B cell (primary cell): ENCODE data around the gene ADK. TPM values are rescaled to one million over a fixed set of nuclear protein-coding genes. Genes with fewer than 3 reads are reported as not detected.

Experiments
- ATAC-seq: fragments of 200-7000 bp; cut with Tn5 transposase; one replicate; pipeline ENCODE4 v1.10.0; 2021; ENCODE audit warnings: low read depth, mild to moderate bottlenecking, moderate number of reproducible peaks, moderate library complexity
- CTCF ChIA-PET: fragments of 350-600 bp; sonication (Branson Sonifier 250); formaldehyde crosslinking; loops from one replicate; lab custom pipeline; 2021; ENCODE audit warnings: antibody characterized with exemption, inconsistent platforms; lab: Charles Lee
- POLR2A ChIA-PET: fragments of 350-600 bp; sonication (Branson Sonifier 250); formaldehyde crosslinking; loops from one replicate; lab custom pipeline; 2021; ENCODE audit warnings: antibody characterized with exemption; lab: Charles Lee
- DNase-seq: peaks from one replicate; pipeline ENCODE4 v3.0.0; 2013
- H2AFZ ChIP-seq: 2 replicates; pipeline ENCODE4 v1.6.1; 2012; ENCODE audit warnings: mild to moderate bottlenecking, low read depth, low read length; ENCODE audit not compliant: insufficient read depth, poor library complexity, severe bottlenecking
- H3K27ac ChIP-seq, 2 donors: 1 replicate in 1 of 2; 2 replicates in 1 of 2; pipeline ENCODE4 v1.5.1; 2012 to 2013; ENCODE audit warnings: low read length in 2 of 2, mild to moderate bottlenecking in 2 of 2, moderate library complexity in 1 of 2
- H3K27me3 ChIP-seq, 4 experiments: fragments of 200-600 bp in 1 of 4; sonication (generic) in 1 of 4; replicated peaks in 1 of 4; 1 replicate in 2 of 4; 2 replicates in 2 of 4; pipeline versions ENCODE4 v1.6.1 to v1.7.0; 2013 to 2016; ENCODE audit warnings: low read length in 3 of 4, mild to moderate bottlenecking in 2 of 4, mixed read lengths in 1 of 4, moderate library complexity in 1 of 4; ENCODE audit not compliant: insufficient read depth in 4 of 4, control insufficient read depth in 3 of 4; ENCODE audit errors: control extremely low read depth in 1 of 4
- H3K36me3 ChIP-seq, 2 experiments: replicated peaks in 1 of 2; 1 replicate in 1 of 2; 2 replicates in 1 of 2; pipeline versions ENCODE4 v1.6.1 to v1.7.1; 2013; ENCODE audit warnings: low read length in 1 of 2; ENCODE audit not compliant: insufficient read depth in 2 of 2, control insufficient read depth in 1 of 2; ENCODE audit errors: control extremely low read depth in 1 of 2, extremely low read depth in 1 of 2
- H3K4me1 ChIP-seq, 2 donors: fragments of 200-600 bp in 1 of 2; sonication (generic) in 1 of 2; 1 replicate in 1 of 2; 2 replicates in 1 of 2; pipeline versions ENCODE4 v1.5.1 to v1.6.1; 2013 to 2017; ENCODE audit warnings: low read length in 2 of 2; ENCODE audit not compliant: control insufficient read depth in 2 of 2, insufficient read depth in 2 of 2
- H3K4me2 ChIP-seq: replicated peaks from 2 replicates; pipeline ENCODE3; 2012; ENCODE audit warnings: mild to moderate bottlenecking, low read depth, low read length; ENCODE audit not compliant: poor library complexity, severe bottlenecking
- H3K4me3 ChIP-seq, 5 experiments: fragments of 200-600 bp in 1 of 5; sonication (generic) in 1 of 5; 1 replicate in 3 of 5; 2 replicates in 2 of 5; pipeline versions ENCODE4 v1.5.1 to v1.7.0; 2011 to 2016; ENCODE audit warnings: low read length in 4 of 5, mild to moderate bottlenecking in 4 of 5, low read depth in 2 of 5, control low read depth in 1 of 5, moderate library complexity in 1 of 5; ENCODE audit not compliant: insufficient read depth in 1 of 5; ENCODE audit errors: control extremely low read depth in 1 of 5, extremely low read depth in 1 of 5
- H3K79me2 ChIP-seq: fragments of 200-600 bp; sonication (generic); one replicate; pipeline ENCODE4 v1.6.0; 2016; ENCODE audit warnings: low read length; ENCODE audit not compliant: control insufficient read depth, insufficient read depth
- H3K9ac ChIP-seq: fragments of 200-600 bp; sonication (generic); 2 replicates; pipeline ENCODE4 v1.6.1; 2017; ENCODE audit warnings: mild to moderate bottlenecking, low read length, moderate library complexity
- H3K9me3 ChIP-seq, 3 donors: one replicate each; pipeline versions ENCODE4 v1.6.1 to v1.7.1; 2013; ENCODE audit warnings: low read length in 2 of 3; ENCODE audit not compliant: control insufficient read depth in 2 of 3, insufficient read depth in 1 of 3; ENCODE audit errors: control extremely low read depth in 1 of 3
- H4K20me1 ChIP-seq: 2 replicates; pipeline ENCODE4 v1.6.0; 2012; ENCODE audit warnings: mild to moderate bottlenecking, low read length; ENCODE audit not compliant: insufficient read depth, control insufficient read depth, poor library complexity, severe bottlenecking
- H3K27ac Mint-ChIP-seq: one replicate; pipeline ENCODE4 v1.8.0; 2021; ENCODE audit warnings: mixed read lengths
- H3K27me3 Mint-ChIP-seq: one replicate; pipeline ENCODE4 v1.8.0; 2021; ENCODE audit warnings: mixed read lengths
- H3K4me1 Mint-ChIP-seq: one replicate; pipeline ENCODE4 v1.8.0; 2021; ENCODE audit warnings: mixed read lengths
- H3K4me3 Mint-ChIP-seq: one replicate; pipeline ENCODE4 v1.8.0; 2021; ENCODE audit warnings: mixed read lengths
- H3K9me3 Mint-ChIP-seq: one replicate; pipeline ENCODE4 v1.8.0; 2022; ENCODE audit warnings: mixed read lengths; ENCODE audit not compliant: insufficient read depth
- CTCF ChIP-seq: fragments of 200-600 bp; IDR thresholded peaks from one replicate; pipeline ENCODE4 v1.8.0; 2022; ENCODE audit warnings: antibody characterized with exemption, mild to moderate bottlenecking
- EZH2 ChIP-seq: IDR thresholded peaks from 2 replicates; pipeline ENCODE4 v1.6.1; 2012; ENCODE audit warnings: borderline replicate concordance, low read depth, mild to moderate bottlenecking, moderate library complexity, low read length; ENCODE audit not compliant: insufficient read depth, poor library complexity, severe bottlenecking
- WGBS: methylation state at CpG from one replicate; pipeline ENCODE4 v1.1.5; 2013; ENCODE audit warnings: missing lambda C conversion rate; ENCODE audit not compliant: insufficient coverage; 5-methylcytosine and 5-hydroxymethylcytosine counted together
- intact Hi-C: fragments of 100-400 bp; cut with micrococcal nuclease; formaldehyde crosslinking; loops from one replicate; pipeline ENCODE4 v1.10.0; 2022
- polyA plus RNA-seq: library from polyadenylated mRNA; depleted of rRNA; stranded (reverse); fragments of >200 nt; gene quantifications from 2 replicates; pipeline ENCODE4 v1.2.3, GENCODE V29; 2012
- total RNA-seq, 2 donors: library from RNA; stranded (reverse); fragments of 120-200 nt in 1 of 2; gene quantifications; 1 replicate in 1 of 2; 2 replicates in 1 of 2; pipeline versions ENCODE4 v1.2.3 to v1.2.4, GENCODE V29; 2013 to 2022

Gene ADK
- total and polyA plus RNA-seq, 2 donors (not counting 1 experiment from before 2014, with no cell fraction given) = 37.2 to 52.6 TPM

GRCh38 chr10:74365109-74365508 is 214.1 kb downstream of the ADK start:
- intact Hi-C loops = no loop called here
- Mint-ChIP-seq H3K27ac (no peak overlapping the region), H3K4me1 (peaks cover 12% of the 10 kb centered on the region), H3K9me3 (peaks cover 14% of the 10 kb centered on the region), H3K4me3 (no peak overlapping the region), H3K27me3 (no peaks in the 10 kb centered on the region)
- H3K4me1 ChIP-seq = no peaks in the 10 kb centered on the region
- no peaks in the 10 kb centered on the region for H3K27me3 ChIP-seq
- no peak for TF ChIP-seq CTCF
- no peak for TF ChIP-seq EZH2
- H3K36me3 ChIP-seq = peaks cover 18 to 25% of the 10 kb centered on the region in 2 experiments
- H3K79me2 ChIP-seq = peaks cover 11% of the 10 kb centered on the region
- no peak overlapping the region for H3K9ac ChIP-seq
- WGBS = no CpG with 5 or more reads among the region's 3 CpGs
- no peak for ATAC-seq
- ChIA-PET POLR2A (no interaction called here), CTCF (no interaction called here)
- H3K4me3 ChIP-seq = no peak overlapping the region
- peaks cover 8 to 17% (median 13%) of the 10 kb centered on the region in 3 donors for H3K9me3 ChIP-seq
- H4K20me1 ChIP-seq = peaks cover 22% of the 10 kb centered on the region
- no peak overlapping the region for H3K4me2 ChIP-seq
- no peak for DNase-seq
- H2AFZ ChIP-seq = no peak overlapping the region
- H3K27ac ChIP-seq = no peak overlapping the region

DNA sequence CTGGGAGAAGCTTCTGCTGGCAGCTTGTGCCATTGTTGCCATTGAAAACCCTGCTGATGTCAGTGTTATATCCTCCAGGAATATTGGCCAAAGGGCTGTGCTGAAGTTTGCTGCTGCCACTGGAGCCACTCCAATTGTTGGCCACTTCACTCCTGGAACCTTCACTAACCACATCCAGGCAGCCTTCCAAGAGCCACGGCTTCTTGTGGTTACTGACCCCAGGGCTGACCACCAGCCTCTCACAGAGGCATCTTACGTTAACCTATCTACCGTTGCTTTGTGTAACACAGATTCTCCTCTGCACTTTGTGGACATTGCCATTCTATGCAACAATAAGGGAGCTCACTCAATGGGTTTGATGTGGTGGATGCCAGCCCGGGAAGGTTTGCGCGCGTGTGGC is 220.7 kb downstream of the ADK start:
- Histone ChIP-seq H3K4me1 (no peaks in the 10 kb centered on the region), H3K4me3 (no peak overlapping the region), H3K9ac (no peak overlapping the region), H3K27me3 (no peaks in the 10 kb centered on the region), H3K4me2 (no peak overlapping the region), H2AFZ (no peak overlapping the region), H3K27ac (no peak overlapping the region), H3K79me2 (peaks cover 26% of the 10 kb centered on the region), H4K20me1 (peaks cover 8% of the 10 kb centered on the region), H3K9me3 (no peaks in the 10 kb centered on the region), H3K36me3 (peaks cover 2 to 18% of the 10 kb centered on the region in 2 experiments)
- DNase-seq (no peak), ATAC-seq (no peak)
- intact Hi-C loops = no loop called here
- no peaks in the 10 kb centered on the region for H3K9me3 Mint-ChIP-seq
- no peak overlapping the region for H3K27ac Mint-ChIP-seq
- H3K27me3 Mint-ChIP-seq = no peaks in the 10 kb centered on the region
- peaks cover 2% of the 10 kb centered on the region for H3K4me1 Mint-ChIP-seq
- CTCF ChIA-PET = no interaction called here
- no peak overlapping the region for H3K4me3 Mint-ChIP-seq
- WGBS = 77% methylated on average over 4 of the region's 7 CpGs
- no peak for TF ChIP-seq EZH2
- no peak for TF ChIP-seq CTCF
- POLR2A ChIA-PET = no interaction called here
